Transverse colon (tissue), 4 donors: Measurements from ENCODE around the gene FN3K. TPM values are rescaled to one million over a fixed set of nuclear protein-coding genes. Genes with fewer than 3 reads are reported as not detected.

Source experiments
- DNase-seq: peaks from one replicate; pipeline ENCODE4 v3.0.0-alpha.2; 2019
- H3K27ac ChIP-seq, 4 donors: fragments of 200-600 bp; sonication (generic); 2 replicates each; pipeline ENCODE4 v1.5.1; 2016 to 2018; ENCODE audit warnings: inconsistent platforms in 4 of 4
- H3K27me3 ChIP-seq: fragments of 200-600 bp; sonication (generic); 2 replicates; pipeline ENCODE4 v1.5.1; 2017; ENCODE audit warnings: inconsistent platforms
- H3K36me3 ChIP-seq, 4 donors: fragments of 200-600 bp; sonication (generic); 2 replicates each; pipeline ENCODE4 v1.5.1; 2017 to 2019; ENCODE audit warnings: inconsistent platforms in 4 of 4
- H3K4me1 ChIP-seq, 4 donors: fragments of 200-600 bp; sonication (generic); 2 replicates each; pipeline ENCODE4 v1.5.1; 2017 to 2020; ENCODE audit warnings: inconsistent platforms in 4 of 4
- H3K4me3 ChIP-seq, 4 donors: fragments of 200-600 bp; sonication (generic); 1 replicate in 1 of 4; 2 replicates in 3 of 4; pipeline versions ENCODE4 v1.5.1 to v1.6.1; 2017 to 2019; ENCODE audit warnings: inconsistent platforms in 4 of 4
- H3K9me3 ChIP-seq, 2 donors: fragments of 200-600 bp; sonication (generic); 2 replicates each; pipeline ENCODE4 v1.5.1; 2017 to 2019; ENCODE audit warnings: inconsistent platforms in 2 of 2
- CTCF ChIP-seq, 5 experiments: fragments of 200-600 bp in 3 of 5; fragments of 450-650 bp in 2 of 5; sonication (generic) in 3 of 5; IDR thresholded peaks; 1 replicate in 2 of 5; 2 replicates in 3 of 5; pipeline ENCODE4 v1.5.1; 2016 to 2017; ENCODE audit warnings: antibody characterized with exemption in 5 of 5, inconsistent platforms in 3 of 5, mild to moderate bottlenecking in 2 of 5, moderate library complexity in 1 of 5
- EP300 ChIP-seq: sonication (generic); formaldehyde crosslinking; IDR thresholded peaks from one replicate; pipeline ENCODE4 v1.6.1; 2017; ENCODE audit warnings: antibody characterized with exemption, low read depth
- POLR2A ChIP-seq: fragments of 450-650 bp; IDR thresholded peaks from one replicate; pipeline ENCODE4 v1.6.1; 2016; ENCODE audit warnings: antibody characterized with exemption, mild to moderate bottlenecking, moderate library complexity
- POLR2AphosphoS5 ChIP-seq, 3 donors: sonication (generic); formaldehyde crosslinking; IDR thresholded peaks; one replicate each; pipeline ENCODE4 v1.6.1; 2016; ENCODE audit warnings: antibody characterized with exemption in 3 of 3
- WGBS, 2 donors: methylation state at CpG; one replicate each; pipeline ENCODE4 v1.1.5; 2018; ENCODE audit warnings: low coverage in 1 of 2; 5-methylcytosine and 5-hydroxymethylcytosine counted together
- in situ Hi-C, 4 donors: fragments of 200-750 bp; cut with MboI; loops; one replicate each; pipeline versions ENCODE4 v1.15.0 to v1.15.1; 2017; ENCODE audit warnings: low sequenced_read_pairs in 3 of 4, low pct_ligation_motif_present in 1 of 4, low pct_unique_long_range_greater_than_20kb in 1 of 4
- intact Hi-C: fragments of 100-400 bp; cut with DNase I; formaldehyde crosslinking; loops from one replicate; pipeline ENCODE4 v1.15.1; 2023; ENCODE audit warnings: low total_unique reads
- total RNA-seq, 4 donors: library from RNA; depleted of rRNA; stranded (reverse); fragments of >200 nt; gene quantifications; one replicate each; pipeline ENCODE4 v1.1.0, GENCODE V29; 2016

Gene FN3K
- total RNA-seq, 4 donors from 2014 or later = 11.2 to 33.0 (median 26.2) TPM

GRCh38 chr17:82723169-82723807 lies 12.1 kb upstream of the FN3K start:
- intact Hi-C loops = no loop called here
- 91% methylated on average over 26 of the region's 26 CpGs; no CpG with 5 or more reads in 1 of the 2 donors for WGBS, 2 donors
- H3K36me3 ChIP-seq = peaks cover 0 to 24% (median 8%) of the 10 kb centered on the region in 4 donors

GRCh38 chr17:82726427-82726826 lies 9.0 kb upstream of the FN3K start:
- Histone ChIP-seq H3K9me3 (no peaks in the 10 kb centered on the region), H3K4me1 (no peaks in the 10 kb centered on the region), H3K27ac (no peak overlapping the region), H3K4me3 (no peak overlapping the region), H3K36me3 (peaks cover 0 to 18% (median 8%) of the 10 kb centered on the region in 4 donors), H3K27me3 (no peaks in the 10 kb centered on the region)
- intact Hi-C loops (no loop called here), in situ Hi-C loops (no loop called here)
- TF ChIP-seq CTCF (IDR thresholded peaks at IDR 0.05) = no peak
- TF ChIP-seq POLR2A = no peak
- DNase-seq = no peak
- WGBS, 2 donors = 96% methylated on average over 10 of the region's 10 CpGs; no CpG with 5 or more reads in 1 of the 2 donors

More at GRCh38 chr17:82723169-82723807, 12.1 kb upstream of the FN3K start:
- Histone ChIP-seq H3K27me3 (no peaks in the 10 kb centered on the region), H3K9me3 (no peaks in the 10 kb centered on the region), H3K27ac (no peak overlapping the region), H3K4me1 (peaks cover 0 to 2% (median under 1%) of the 10 kb centered on the region in 4 donors), H3K4me3 (no peak overlapping the region)
- DNase-seq = no peak
- TF ChIP-seq EP300 (no peak), POLR2A (no peak), CTCF (IDR thresholded peaks at IDR 0.05) (no peak), POLR2AphosphoS5 (IDR thresholded peaks at IDR 0.05) (no peak)
- in situ Hi-C loops = no loop called here

GRCh38 chr17:82729479-82730260 lies 5.7 kb upstream of the FN3K start:
- Histone ChIP-seq H3K4me1 (no peaks in the 10 kb centered on the region), H3K27me3 (no peaks in the 10 kb centered on the region), H3K36me3 (peaks cover 0 to 11% (median 6%) of the 10 kb centered on the region in 4 donors), H3K9me3 (no peaks in the 10 kb centered on the region), H3K27ac (no peak overlapping the region), H3K4me3 (no peak overlapping the region)
- intact Hi-C loops (no loop called here), in situ Hi-C loops (no loop called here)
- TF ChIP-seq EP300 = no peak
- TF ChIP-seq POLR2AphosphoS5 (IDR thresholded peaks at IDR 0.05) = no peak
- TF ChIP-seq CTCF (IDR thresholded peaks at IDR 0.05) = no peak
- no peak for TF ChIP-seq POLR2A
- 91% methylated on average over 43 of the region's 48 CpGs; no CpG with 5 or more reads in 1 of the 2 donors for WGBS, 2 donors
- DNase-seq = no peak

- DNase-seq = no peak
- Histone ChIP-seq H3K9me3 (no peaks in the 10 kb centered on the region), H3K36me3 (peaks cover 0 to under 1% (median 0%) of the 10 kb centered on the region in 4 donors), H3K27me3 (no peaks in the 10 kb centered on the region), H3K4me3 (no peak overlapping the region), H3K27ac (no peak overlapping the region), H3K4me1 (peaks cover 0 to 14% (median 12%) of the 10 kb centered on the region in 4 donors)
- intact Hi-C loops = no loop called here
- 90% methylated on average over 13 of the region's 13 CpGs; no CpG with 5 or more reads in 1 of the 2 donors for WGBS, 2 donors
- in situ Hi-C loops = no loop called here
- TF ChIP-seq EP300 = no peak
- TF ChIP-seq POLR2AphosphoS5 (IDR thresholded peaks at IDR 0.05) = no peak
- no peak for TF ChIP-seq POLR2A
- TF ChIP-seq CTCF (IDR thresholded peaks at IDR 0.05) = no peak
These were observed 3.2 kb upstream of the FN3K start for GRCh38 chr17:82732118-82732743.
